ENCODE data around the gene PTPN2. TPM values are rescaled to one million over a fixed set of nuclear protein-coding genes. Genes with fewer than 3 reads are reported as not detected.
"Not testable (repeated sequence)": the region's sequence is repeated elsewhere in the genome, so short reads cannot be mapped to it uniquely, and the experiment has no call there.

The PTPN2 gene
- total and polyA plus RNA-seq, 12 donors = 13.1 to 60.4 (median 31.2) TPM

GRCh38 chr18:12776821-12777471 lies 107.1 kb downstream of the PTPN2 start:
- Histone ChIP-seq H3K27me3 (no peaks in the 10 kb centered on the region), H3K4me3 (no peak overlapping the region), H3K27ac (no peak overlapping the region), H3K4me1 (replicated peaks in 1 of 2) (no peaks in the 10 kb centered on the region), H3K36me3 (replicated peaks in 1 of 2) (no peaks in the 10 kb centered on the region), H3K9me3 (replicated peaks in 1 of 3) (no peaks in the 10 kb centered on the region)
- DNase-seq = peak in 1 of 7 donors; percentile 30
- WGBS, 4 donors = 72 to 90% (median 83%) methylated on average over 9 to 54 of the region's 54 CpGs
- intact Hi-C loops (cut with DNase I) = no loop called here
- TF ChIP-seq POLR2A (IDR thresholded peaks at IDR 0.05) (no peak), CTCF (IDR thresholded peaks at IDR 0.05) (no peak)

GRCh38 chr18:12776415-12776814 lies 107.6 kb downstream of the PTPN2 start:
- H3K4me1 ChIP-seq (replicated peaks in 1 of 2); H3K36me3 ChIP-seq (replicated peaks in 1 of 2); intact Hi-C loops (cut with DNase I); H3K4me3 ChIP-seq; H3K27me3 ChIP-seq; H3K27ac ChIP-seq; H3K9me3 ChIP-seq (replicated peaks in 1 of 3); DNase-seq: not testable (repeated sequence)
- 91 to 95% (median 94%) methylated on average over 5 to 7 of the region's 7 CpGs for WGBS, 4 donors

- TF ChIP-seq CTCF (IDR thresholded peaks at IDR 0.05) (no peak), POLR2A (IDR thresholded peaks at IDR 0.05) (no peak)
- DNase-seq = peak in 1 of 7 donors; percentile 13
- Histone ChIP-seq H3K36me3 (replicated peaks in 1 of 2) (no peaks in the 10 kb centered on the region), H3K4me3 (no peak overlapping the region), H3K9me3 (replicated peaks in 1 of 3) (no peaks in the 10 kb centered on the region), H3K4me1 (replicated peaks in 1 of 2) (no peaks in the 10 kb centered on the region), H3K27me3 (no peaks in the 10 kb centered on the region), H3K27ac (no peak overlapping the region)
- 82 to 94% (median 83%) methylated on average over 9 of the region's 9 CpGs for WGBS, 4 donors
- intact Hi-C loops (cut with DNase I) = no loop called here
Measured at GRCh38 chr18:12774982-12775381, 109.1 kb downstream of the PTPN2 start.

- 76 to 86% (median 83%) methylated on average over 5 of the region's 5 CpGs for WGBS, 4 donors
- no peaks in the 10 kb centered on the region for H3K9me3 ChIP-seq (replicated peaks in 1 of 3)
Measured at GRCh38 chr18:12773369-12773768, 110.7 kb downstream of the PTPN2 start.

More at GRCh38 chr18:12773369-12773768, 110.7 kb downstream of the PTPN2 start:
- no peak overlapping the region for H3K4me3 ChIP-seq
- intact Hi-C loops (cut with DNase I) = no loop called here
- no peaks in the 10 kb centered on the region for H3K36me3 ChIP-seq (replicated peaks in 1 of 2)
- H3K27ac ChIP-seq = no peak overlapping the region
- peak in 1 of 7 donors; percentile 6 for DNase-seq
- no peaks in the 10 kb centered on the region for H3K4me1 ChIP-seq (replicated peaks in 1 of 2)
- H3K27me3 ChIP-seq = no peaks in the 10 kb centered on the region
- TF ChIP-seq CTCF (IDR thresholded peaks at IDR 0.05) (no peak), POLR2A (IDR thresholded peaks at IDR 0.05) (no peak)
